ENCODE data around the gene P4HA2. TPM values are rescaled to one million over a fixed set of nuclear protein-coding genes. Genes with fewer than 3 reads are reported as not detected.

P4HA2 gene
- total and polyA plus RNA-seq, 2 donors (not counting 3 experiments of a cell fraction or from before 2014, with no cell fraction given) = 37.6 to 58.7 TPM

DNA sequence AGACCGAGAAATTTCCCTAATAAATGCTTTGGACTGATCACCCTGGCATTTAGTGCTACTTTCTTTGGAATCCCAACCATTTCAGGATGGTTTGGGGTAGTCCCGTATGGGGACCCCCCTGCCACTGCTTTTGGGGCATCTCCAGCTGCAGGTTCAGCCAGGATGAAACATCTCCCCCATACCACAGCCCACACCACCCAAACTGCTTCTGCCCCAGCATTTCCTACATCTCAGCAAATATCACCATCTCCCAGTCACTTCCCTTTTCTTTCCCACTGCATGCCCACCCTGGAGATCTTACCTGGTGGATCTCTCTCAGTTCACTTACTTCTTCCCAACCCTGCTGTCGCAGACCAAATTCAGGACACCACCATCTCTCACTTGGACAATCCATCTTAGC, 4.8 kb upstream of the P4HA2 start:
- ChIA-PET CTCF (no interaction called here), POLR2A (no interaction called here)
- Histone ChIP-seq H3K27me3 (ENCODE audit: control insufficient read depth in 2 of 2, insufficient read depth in 2 of 2, low read length in 2 of 2) (peaks cover 0 to 1% of the 10 kb centered on the region in 2 experiments), H3K79me2 (ENCODE audit: control insufficient read depth, insufficient read depth, low read length) (no peaks in the 10 kb centered on the region), H3K4me3 (replicated peaks in 1 of 3; ENCODE audit: insufficient read depth in 1 of 3, low read depth in 1 of 3, low read length in 3 of 3) (no peak overlapping the region), H3K4me2 (ENCODE audit: insufficient read depth, low read length) (no peak overlapping the region), H3K9ac (replicated peaks; ENCODE audit: extremely low read depth, insufficient read depth, low read length) (no peak overlapping the region), H3K36me3 (ENCODE audit: control insufficient read depth in 2 of 2, extremely low read depth in 1 of 2, insufficient read depth in 2 of 2, low read length in 2 of 2) (no peaks in the 10 kb centered on the region), H3K4me1 (ENCODE audit: control insufficient read depth, extremely low read depth, insufficient read depth, low read length) (no peaks in the 10 kb centered on the region), H2AFZ (ENCODE audit: low read depth, low read length) (no peak overlapping the region), H3K9me3 (replicated peaks; ENCODE audit: control insufficient read depth, insufficient read depth, low read length) (no peaks in the 10 kb centered on the region), H3K27ac (ENCODE audit: insufficient read depth, low read depth, low read length) (no peak overlapping the region), H4K20me1 (replicated peaks; ENCODE audit: control insufficient read depth, extremely low read depth, insufficient read depth, low read length) (no peaks in the 10 kb centered on the region), H3K9me1 (replicated peaks; ENCODE audit: control insufficient read depth, extremely low read depth, insufficient read depth, low read length) (no peaks in the 10 kb centered on the region)
- DNase-seq (ENCODE audit: low read depth, low spot score) (no peak), FAIRE-seq (no peak)
- BruUV-seq (replicated peaks) = no TSS peak
- intact Hi-C loops (cut with micrococcal nuclease) (no loop called here), dilution Hi-C loops (cut with MboI; ENCODE audit: extremely low pct_ligation_motif_present, low sequenced_read_pairs) (no loop called here)
- no peak for TF ChIP-seq MYC (IDR thresholded peaks at IDR 0.05; ENCODE audit: low read depth, low read length)
- TF ChIP-seq POLR2AphosphoS5 (IDR thresholded peaks at IDR 0.05; ENCODE audit: insufficient read depth, low read depth, low read length) = no peak
- no peak for TF ChIP-seq POLR2A (IDR thresholded peaks at IDR 0.05; ENCODE audit: low read depth, low read length)
- TF ChIP-seq CTCF (IDR thresholded peaks at IDR 0.05; ENCODE audit: extremely low read depth in 1 of 2, insufficient read depth in 1 of 2, low read depth in 1 of 2, low read length in 2 of 2) = no peak
- no peak for TF ChIP-seq FOS (IDR thresholded peaks at IDR 0.05; ENCODE audit: borderline replicate concordance, insufficient read depth, low read length)
- no peak for TF ChIP-seq JUN (IDR thresholded peaks at IDR 0.05; ENCODE audit: borderline replicate concordance, insufficient read depth, insufficient read length, low read depth)
- no peak for TF ChIP-seq EZH2 (IDR thresholded peaks at IDR 0.05; ENCODE audit: borderline replicate concordance, low read depth, low read length, severe bottlenecking)
- TF ChIP-seq GATA2 (IDR thresholded peaks at IDR 0.05; ENCODE audit: insufficient read depth, insufficient read length, low read depth, low read length) = no peak
- TF ChIP-seq, protein P1, sequence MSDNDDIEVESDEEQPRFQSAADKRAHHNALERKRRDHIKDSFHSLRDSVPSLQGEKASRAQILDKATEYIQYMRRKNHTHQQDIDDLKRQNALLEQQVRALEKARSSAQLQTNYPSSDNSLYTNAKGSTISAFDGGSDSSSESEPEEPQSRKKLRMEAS (IDR thresholded peaks at IDR 0.05; ENCODE audit: insufficient read depth, insufficient read length) = no peak

Data from endothelial cell of umbilical vein (primary cell).